ENCODE measurements around the gene CELSR1.

CELSR1 gene

DNA sequence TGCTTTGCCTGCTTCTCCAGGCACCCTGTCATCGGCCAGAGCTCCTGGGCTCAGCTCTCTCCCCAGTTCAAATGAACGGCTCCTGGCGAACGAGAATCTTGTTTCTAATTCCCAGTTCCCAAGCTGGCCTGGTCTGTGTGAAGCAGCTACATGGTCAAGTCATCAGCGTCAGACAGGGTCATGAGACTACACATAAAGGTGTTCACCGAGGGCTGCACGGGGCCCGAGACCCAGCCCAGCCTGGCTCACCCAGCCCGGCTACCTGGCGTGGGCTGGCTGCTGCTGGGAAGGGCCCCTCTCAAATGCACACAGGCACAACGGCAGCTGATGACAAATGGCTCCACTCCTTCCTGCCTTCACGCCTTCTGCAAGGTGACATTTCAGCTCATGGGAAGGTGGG is 14.6 kb upstream of the CELSR1 start:
- no peak for DNase-seq

DNA sequence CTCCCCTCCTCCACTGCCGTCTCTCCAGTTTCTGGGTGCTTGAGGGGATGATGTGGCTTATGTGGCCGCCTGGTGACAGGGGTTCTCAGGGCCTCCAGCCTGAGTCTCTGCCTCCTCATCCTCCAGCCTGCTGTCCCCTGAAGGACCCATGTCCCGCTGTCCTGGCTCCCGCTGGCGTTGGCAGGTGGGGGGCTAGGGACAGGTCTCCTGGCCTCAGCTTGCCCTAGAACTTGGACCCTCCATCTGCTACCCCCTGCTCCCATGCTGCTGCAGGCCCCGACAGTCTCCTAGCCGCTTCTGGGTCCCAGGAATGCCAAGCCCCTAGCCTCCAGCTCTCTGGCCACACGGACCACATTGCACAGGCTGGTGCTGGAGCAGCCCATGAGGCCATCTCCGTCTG is 13.9 kb upstream of the CELSR1 start:
- no peak for DNase-seq

DNA sequence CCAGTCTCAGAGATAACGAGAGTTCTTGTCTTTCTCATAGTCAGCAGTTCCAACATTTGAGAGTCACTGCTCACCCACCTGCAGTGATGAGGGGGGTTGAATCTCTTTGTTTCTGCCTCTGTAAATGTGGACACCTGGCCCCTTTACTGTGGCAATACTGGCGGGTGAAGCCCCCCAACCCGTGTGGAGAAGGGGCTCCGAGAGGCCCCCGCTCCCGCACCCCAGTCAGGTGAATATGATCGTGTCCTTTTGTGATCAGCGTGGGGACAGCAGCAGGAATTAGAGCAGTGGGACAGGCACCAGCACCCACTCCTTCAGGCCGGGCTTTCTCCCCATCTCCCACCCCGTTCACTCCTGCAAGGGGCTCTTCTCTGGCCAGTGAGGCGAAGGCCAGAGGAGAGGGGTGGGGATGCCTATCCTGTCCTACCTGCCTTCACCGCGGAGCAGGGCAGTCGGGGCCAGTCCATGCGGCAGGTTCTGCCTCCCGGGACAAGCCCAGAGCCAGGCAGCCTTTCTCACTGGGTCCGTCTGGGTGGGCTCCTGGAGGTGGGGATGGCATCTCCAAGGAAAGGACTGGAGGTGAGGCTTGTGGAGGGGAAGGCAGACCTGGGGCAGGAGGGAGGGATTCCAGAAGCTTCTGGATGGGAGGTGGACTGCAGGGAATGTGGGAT is 12.7 kb upstream of the CELSR1 start:
- DNase-seq: no peak

DNA sequence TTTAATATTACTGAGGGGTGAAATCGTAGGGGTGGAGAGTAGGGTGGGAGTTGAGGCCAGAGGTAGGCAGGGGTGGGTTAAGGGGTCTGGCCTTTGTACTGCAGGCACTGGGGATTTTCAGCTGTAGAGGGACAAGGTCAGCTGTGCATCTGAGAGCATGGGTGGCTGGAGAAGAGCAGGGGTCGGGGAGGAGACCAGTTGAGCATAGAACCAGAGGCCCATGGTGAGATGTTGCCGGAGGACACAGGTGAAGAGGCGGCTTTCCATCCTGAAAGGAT is 12.1 kb upstream of the CELSR1 start:
- DNase-seq: no peak

DNA sequence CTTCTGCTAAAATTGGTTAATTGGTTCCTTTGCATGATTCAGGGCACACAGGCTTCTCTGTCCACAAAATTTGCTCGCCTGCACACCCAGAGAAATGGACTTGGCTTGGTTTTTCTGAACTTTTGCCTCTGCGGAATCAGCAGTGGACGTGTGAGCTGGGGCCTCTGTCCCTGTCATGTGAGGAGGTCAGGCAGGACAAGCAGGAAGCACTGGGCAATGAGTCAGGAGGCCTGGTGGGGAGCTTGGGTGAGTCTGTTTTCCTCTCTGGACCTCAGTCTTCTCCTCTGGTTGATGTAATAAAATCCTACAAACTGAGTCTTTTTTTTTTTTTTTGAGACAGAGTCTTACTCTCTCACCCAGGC is 10.4 kb upstream of the CELSR1 start:
- no peak for DNase-seq

DNA sequence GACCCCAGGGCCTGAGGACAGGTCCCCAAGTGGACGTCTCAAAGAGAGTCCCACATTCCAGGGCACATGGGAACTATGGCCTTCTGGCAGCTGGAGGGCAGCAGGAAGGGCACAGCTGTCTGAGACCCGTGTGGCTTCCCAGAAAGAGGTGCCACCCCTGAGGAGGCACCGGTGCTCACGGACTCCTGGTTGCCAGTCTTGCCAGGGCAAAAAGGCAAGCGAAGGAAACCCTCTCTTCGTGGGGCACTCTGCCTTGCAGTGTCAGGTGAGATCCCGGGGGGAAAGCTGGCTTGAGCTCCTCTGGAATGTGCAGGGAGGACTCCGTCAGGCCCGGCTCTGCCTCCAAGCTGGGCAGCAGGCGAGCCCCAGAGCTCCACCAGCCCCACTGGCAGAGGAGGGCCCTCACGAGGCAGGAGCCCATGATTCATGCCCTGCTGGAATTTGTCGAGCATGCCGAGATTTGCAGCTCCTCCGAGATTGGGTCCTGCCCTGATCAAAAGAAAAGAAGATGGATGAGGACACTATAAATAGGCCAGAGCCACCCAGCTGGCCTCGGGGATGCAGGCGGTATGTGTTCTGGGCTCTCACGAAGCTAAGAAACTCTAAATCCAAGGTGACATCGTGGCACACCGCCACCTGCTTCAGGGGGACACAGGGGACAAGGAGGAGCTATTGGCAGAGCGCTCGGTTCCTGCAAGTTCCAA is 9.9 kb upstream of the CELSR1 start:
- no peak for DNase-seq

DNA sequence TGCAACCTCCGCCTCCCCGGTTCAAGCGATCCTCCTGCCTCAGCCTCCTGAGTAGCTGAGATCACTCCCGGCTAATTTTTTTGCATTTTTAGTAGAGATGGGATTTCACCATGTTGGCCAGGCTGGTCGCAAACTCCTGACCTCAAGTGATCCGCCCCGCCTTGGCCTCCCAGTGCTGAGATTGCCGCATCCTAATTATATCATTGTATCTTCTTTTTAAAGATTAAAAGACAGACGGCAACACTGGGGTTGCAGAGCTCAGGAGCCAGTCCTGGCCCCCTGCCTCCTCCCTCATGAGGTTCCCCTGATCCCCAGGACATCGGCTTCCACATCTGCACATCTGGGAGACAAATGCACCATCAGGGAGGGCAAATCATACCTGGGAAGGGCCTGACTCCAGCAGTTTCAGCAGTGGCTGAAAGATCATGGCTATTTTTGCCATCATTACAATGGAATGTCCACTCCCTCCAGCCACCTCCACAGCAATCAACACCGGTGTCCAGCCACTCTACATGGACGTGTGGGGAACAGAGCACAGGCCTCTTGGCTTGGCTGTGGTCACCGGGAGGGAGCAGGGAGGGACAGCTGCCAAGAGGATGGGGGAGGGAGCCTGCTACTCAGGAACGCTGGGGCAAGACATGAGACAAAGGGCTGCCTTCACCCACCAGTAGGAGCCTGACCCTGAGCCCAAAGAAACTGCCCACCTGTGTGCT is 9.2 kb upstream of the CELSR1 start:
- DNase-seq: no peak

DNA sequence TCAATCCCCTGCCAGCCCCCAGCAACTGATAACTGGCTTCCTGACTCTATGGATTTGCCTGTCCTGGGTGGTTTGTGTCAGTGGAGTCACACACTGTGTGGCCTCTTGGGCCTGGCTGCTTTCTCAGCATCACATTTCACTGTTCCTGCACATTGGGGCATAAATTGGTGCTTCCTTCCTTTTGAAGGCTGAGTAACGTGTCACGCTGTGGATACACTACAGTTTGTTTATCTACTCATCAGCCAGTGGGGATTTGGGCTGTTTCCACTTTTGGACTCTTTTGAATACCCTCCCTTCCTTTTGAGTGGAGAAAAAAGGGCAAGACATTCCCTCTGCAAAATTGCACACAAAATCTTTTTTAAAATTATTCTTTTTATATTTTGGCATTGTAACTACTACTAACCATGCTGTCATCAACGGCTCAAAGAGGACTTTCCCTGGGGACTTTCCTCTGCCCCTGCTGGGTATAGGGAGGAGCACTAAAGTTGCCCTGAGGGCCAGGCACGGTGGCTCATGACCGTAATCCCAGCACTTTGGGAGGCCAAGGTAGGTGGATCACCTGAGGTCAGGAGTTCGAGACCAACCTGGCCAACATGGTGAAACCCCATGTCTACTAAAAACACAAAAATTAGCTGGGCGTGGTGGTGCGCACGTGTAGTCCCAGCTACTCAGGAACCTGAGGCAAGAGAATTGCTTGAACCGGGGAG is 7.8 kb upstream of the CELSR1 start:
- no peak for DNase-seq

DNA sequence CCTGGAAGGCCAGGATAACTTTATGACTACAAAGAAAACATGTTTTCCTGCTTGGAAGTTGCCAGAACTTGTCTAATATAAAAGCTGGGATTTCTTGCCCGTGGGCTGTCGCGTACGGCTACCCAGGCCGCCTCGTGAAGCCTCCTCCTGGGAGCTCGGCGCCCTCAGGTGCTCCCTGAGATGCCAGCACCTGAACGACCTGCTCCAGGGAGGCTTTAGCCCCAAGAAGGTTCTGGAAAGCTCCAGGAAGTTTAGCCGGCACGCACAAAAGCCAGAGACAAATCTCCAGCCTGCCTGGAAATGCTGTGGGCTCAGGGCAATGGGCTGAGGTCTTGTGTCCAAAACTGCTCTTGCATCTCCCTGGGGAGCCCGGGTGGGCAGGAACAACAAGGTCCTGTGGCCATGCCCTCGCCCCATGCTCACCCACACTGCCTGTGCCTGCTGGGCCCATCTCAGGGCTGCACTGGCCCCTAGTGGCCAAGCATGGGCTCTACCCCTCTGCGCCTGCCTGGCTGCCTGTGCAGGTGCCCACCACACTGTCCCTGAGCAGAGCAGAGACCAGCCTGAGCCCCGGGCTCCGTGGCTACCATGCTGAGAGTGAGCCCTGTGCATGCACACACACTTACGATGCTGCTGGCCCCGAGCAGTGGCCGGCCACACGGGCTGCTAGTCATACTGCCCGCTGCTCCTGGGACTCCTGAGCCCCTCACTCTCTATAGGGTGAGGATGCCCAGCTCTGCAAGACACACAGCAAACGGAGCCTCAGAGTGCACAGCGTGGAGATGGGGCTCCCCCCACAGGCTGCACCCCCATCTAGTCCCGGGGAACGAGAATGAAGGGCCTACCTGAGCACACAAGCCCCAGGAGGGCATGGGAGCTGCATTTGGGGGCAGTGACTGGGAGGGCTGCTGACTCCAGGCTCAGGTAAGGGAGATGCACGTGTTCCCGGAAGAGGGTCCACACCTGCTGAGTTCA is 4.9 kb upstream of the CELSR1 start:
- peak; percentile 33 to 46 for DNase-seq

DNA sequence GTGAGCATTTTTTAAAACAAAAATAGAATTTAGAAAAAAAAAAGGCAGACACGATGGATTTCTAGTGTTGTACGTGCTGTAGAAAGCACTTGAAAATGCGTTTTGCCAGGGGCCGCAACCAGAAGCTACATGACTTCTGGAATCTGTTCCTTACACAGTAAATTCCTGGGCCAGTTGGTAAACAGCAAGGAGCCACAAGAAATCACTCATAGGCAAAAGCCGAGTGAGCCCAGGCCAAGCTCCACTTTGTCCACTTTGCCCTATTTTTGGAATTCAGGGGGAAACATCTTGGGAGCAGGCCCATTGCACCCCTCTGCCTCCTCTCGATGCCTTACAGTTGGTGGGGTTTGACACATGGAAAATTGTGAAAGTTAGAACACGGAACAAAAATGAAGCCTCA is 4.1 kb upstream of the CELSR1 start:
- DNase-seq: no peak

DNA sequence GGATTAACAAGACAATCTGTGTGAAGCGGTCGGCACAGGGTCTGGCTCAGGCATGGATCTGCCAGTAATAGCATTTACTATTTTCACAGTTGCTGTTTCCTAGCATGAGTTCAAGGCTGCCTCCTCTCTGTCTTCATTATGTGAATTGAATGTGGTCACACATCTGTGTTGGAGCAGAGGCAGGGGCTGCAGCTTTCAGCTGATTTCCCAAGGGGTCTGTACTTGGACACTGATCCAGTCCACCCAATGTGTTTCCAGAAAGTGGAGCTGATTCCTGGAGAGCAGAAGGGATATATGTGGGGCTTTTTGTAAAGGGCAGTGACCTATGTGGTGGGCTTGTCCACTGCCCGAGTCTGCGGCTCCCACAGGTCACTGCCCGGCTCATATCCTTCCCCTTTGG is 3.5 kb upstream of the CELSR1 start:
- DNase-seq: no peak

DNA sequence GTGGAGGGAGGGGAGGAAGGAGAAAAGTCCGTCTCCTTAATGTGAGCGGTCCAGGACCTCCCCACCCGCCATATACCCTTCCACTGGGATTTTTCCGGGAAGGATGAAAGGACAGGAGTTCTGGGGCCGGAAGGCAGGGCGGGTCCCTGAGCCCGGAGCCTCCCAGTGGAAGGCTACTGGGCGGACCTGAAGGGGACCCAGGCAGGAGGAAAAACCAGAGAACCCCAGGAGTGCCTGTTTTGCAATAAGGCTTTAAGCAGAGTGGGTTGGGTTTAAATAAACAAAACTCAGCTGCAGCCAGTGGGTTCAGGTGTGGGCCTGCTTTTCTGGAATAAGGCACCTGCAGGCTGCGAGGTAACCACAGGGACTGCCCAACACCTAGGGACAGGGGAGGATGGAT is 1.7 kb upstream of the CELSR1 start:
- no peak for DNase-seq

DNA sequence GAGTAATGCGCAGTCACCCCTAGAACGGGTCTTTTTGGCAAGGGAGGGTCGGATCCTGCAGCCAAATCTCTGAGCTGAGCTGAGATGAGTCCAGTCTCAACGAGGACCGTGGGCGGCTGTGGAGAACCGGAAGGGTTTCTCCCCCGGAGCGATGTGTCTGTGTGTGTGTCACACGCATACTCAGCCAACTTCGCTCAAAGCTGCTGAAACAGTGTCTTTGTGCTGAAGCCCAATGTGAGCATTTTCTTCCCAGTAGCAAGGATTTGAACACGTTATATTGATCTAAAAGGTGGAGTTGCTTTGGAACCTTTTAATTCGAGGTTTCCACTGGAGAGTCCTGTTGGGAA is 1.4 kb upstream of the CELSR1 start:
- DNase-seq: no peak

DNA sequence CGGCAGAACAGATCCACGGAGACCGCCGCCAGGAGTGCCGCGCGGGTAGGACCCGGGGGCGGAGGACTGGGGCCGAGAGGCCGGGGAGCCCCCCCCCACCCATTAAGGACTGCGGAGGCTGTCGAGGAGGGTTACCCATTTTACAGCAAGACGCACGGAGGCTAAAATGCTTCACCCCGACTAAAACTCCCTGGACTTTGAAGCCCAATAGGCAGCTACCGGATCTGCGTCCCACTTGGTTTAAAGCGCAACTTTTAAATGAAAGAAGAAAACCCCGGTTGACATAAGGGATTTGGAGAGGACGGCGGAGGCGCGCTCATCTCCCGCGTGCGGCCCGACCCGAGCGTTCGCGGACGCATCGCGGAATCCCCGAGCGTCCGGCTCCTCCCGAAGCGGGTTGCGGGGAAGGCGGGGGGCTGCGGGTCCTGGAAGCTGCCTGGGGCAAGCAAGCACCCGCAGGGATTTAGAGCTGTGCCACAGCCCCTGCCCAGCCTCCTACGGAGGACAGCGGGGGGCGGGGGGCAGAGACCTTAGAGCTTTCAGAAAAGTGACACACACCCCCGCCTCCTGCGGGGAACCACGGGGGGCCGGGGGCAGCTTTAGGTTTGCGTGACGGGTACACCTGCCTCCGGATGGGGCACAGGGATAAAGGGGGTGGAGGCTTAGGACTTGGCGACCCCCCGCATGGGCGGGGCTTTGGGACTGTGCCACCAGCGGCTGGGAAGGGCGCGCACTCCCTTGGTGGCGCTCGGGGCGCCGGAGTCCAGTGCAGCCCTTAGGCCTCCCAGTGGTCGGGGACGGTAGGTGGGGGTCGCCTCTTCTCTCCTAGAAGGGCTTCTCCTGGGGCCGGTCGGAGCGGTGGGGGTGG is 760 bp upstream of the CELSR1 start:
- no peak for DNase-seq

DNA sequence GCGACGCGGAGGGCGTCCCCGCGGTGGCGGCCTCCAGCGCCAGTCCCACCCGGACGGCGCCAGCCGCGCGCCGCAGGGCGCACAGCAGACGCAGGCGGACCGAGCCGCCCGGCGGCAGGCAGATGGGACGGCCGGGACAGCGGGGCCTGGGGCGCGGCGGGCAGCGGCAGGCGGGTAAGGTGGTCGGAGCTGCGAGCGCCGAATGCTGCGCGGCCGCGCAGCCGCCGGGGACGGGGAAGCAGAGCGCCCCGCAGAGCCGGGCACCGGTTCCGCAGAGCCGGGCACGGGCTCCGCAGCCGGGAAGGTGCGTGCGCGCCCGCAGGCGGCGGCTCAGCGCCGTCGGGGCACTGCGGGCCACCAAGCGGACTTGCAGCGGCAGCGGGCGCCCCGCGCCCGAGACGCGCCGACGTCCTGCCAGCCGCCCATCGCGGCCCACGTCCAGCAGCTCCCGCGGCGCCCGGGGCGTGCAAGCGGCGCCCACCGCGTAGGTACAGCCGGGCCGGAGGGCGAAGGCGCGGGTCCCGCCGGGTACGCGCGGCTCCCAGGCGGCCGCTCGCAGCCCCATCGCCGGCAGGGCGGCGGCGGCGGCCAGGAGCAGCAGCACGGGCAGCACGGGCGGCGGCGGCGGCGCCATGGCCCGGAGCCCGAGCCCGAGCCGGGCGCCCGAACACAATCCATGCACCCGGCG is 739 bp downstream of the CELSR1 start:
- no peak for DNase-seq

DNA sequence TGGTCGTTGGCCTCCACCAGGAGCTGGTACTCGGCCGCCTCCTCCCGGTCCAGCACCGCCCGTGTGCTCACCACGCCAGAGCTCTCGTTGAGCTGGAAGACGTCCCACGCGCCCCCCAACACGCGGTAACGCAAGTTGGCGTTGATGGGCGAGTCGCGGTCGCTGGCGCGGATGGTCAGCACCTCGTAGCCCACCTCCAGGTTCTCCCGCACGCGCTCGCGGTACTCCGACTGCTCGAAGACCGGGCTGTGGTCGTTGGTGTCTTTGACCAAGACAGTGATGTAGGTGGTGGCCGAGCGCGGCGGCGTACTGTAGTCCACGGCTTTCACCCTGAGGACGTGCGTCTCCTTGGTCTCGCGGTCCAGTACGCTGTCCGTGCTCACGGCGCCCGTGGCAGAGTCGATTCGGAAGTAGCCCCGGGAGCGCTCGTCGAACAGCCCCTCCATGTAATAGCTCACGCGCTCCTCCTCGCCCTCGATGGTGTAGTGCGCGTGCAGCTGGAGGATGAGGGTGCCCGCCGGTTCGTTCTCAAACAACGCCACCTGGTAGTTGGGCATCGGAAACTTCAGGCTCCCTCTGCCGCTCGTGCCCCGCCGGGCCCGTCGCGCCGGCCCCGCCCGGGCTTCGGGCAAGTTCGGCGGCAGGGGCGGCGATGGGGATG is 1.4 kb downstream of the CELSR1 start:
- DNase-seq: no peak

DNA sequence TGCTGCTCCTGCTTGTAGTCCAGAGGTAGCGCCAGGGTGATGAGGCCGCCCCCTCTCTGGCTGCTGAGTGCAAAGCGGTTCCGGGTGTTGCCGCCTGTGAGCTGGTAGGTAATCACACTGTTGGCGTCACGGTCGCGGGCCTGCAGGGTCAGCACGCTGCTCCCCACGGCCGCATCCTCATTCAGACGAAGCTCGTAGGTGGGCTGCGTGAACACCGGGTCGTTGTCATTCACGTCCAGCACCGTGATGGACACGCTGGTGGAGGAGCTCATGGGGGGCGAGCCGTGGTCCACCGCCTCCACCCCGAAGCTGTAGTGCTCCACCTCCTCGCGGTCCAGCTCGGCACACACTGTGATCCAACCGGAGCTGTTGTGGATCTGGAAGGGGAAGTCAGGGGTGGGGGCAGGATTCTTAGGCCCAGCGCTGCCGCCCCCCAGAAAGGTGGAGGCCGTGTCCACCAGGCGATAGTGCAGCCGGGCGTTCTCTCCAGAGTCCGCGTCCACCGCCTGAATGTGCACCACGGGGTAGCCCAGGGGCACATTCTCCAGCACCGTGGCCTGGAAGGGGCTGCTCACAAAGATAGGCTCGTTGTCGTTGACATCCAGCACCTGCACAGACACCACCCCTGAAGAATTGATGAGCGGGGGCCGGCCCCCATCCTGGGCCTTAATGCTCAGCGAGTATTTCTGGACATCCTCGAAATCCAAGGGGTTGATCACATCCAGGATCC is 2.4 kb downstream of the CELSR1 start:
- no peak for DNase-seq

DNA sequence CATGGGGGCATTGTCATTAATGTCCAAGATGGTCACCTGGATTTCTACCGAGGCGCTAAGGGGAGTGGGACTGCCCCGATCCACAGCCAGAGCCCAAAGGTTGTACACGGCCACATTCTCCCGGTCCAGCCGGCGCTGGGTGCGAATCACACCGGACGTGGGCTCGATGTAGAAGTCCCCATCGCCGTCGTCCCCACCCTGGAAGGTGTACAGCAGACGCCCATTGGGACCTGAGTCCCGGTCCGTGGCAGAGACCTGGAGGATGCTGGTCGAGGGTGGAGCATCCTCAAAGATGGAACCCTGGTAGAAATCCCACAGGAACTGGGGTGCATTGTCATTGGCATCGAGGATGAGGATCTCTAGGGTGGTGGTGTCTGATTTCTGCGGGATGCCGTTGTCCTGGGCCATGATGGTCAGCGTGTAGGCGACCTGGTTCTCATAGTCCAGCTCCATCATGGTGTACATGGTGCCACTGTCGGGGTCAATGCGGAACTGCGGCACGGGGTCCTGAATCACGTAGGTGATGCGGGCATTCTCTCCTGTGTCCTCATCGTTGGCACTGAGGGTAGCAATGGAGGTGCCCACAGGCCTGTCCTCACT is 3.1 kb downstream of the CELSR1 start:
- no peak for DNase-seq

DNA sequence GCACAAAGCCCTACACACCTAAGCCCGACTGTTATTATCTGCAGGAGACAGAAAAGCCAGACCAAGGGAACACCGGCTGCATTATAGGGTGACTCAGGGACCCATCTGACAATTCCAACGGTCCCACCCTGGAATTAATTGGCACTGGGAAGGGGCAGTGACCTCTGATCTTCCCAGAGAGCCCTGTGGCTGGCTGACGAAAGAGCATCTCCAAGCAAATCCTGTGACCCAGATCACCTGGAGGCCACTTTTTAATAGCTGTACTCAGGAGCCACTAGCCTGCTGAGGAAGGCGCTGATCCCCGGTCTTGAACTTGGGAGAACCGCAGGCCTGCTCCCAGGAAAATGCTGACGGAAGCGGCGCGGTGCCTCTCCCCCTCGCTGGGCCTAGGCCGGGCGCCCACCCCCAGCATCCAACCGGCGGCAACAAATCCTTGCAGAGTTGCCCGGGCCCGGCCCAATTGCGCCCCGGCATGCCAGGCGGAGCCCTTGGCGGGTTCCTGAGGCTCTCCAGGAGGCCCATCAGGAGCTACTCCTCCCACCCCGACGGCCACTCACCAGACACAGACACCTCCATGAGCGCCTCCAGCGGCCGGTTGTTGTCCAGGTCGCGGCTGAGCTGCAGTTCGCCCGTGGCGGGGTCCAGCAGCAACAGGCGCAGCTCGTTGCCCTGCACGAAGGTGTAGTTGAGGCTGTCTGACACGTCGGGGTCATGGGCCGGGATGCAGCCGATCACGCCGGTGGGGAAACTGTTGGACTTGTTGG is 4.2 kb downstream of the CELSR1 start:
- no peak for DNase-seq

All from NCI-H1930 (cell line).